UCSD-AML1 (cell line): ENCODE data around the gene CNBD2.
"Not testable (repeated sequence)": the region's sequence is repeated elsewhere in the genome, so short reads cannot be mapped to it uniquely, and the experiment has no call there.

Source experiments
- DNase-seq: peaks from one replicate; lab custom pipeline; 2025; ENCODE audit not compliant: unreplicated experiment; lab: John Stamatoyannopoulos, UW

The CNBD2 gene

GRCh38 chr20:35967979-35968640 is at the start of gene CNBD2:
Gene CNBD2 (plus strand): TSS chr20:35968590. CDS start chr20:35968763, 173 bp downstream.
- DNase-seq: no peak

GRCh38 chr20:35920523-35920922 is 47.9 kb upstream of the CNBD2 start:
- no peak for DNase-seq

GRCh38 chr20:35929301-35929700 is 39.1 kb upstream of the CNBD2 start:
- DNase-seq: no peak

- no peak for DNase-seq
Measured at GRCh38 chr20:35934050-35934449, 34.3 kb upstream of the CNBD2 start.

- DNase-seq: no peak
Measured at GRCh38 chr20:35939264-35939663, 29.1 kb upstream of the CNBD2 start.

GRCh38 chr20:35941620-35942019 is 26.8 kb upstream of the CNBD2 start:
- no peak for DNase-seq

- DNase-seq: no peak
Measured at GRCh38 chr20:35942243-35942642, 26.1 kb upstream of the CNBD2 start.

GRCh38 chr20:35947489-35947888 is 20.9 kb upstream of the CNBD2 start:
- DNase-seq: peak; percentile 25

GRCh38 chr20:35947907-35948306 is 20.5 kb upstream of the CNBD2 start:
- no peak for DNase-seq

GRCh38 chr20:35950093-35950492 is 18.3 kb upstream of the CNBD2 start:
- no peak for DNase-seq

GRCh38 chr20:35952080-35952479 is 16.3 kb upstream of the CNBD2 start:
- DNase-seq: not testable (repeated sequence)

GRCh38 chr20:35952480-35953386 is 15.7 kb upstream of the CNBD2 start:
- no peak for DNase-seq

- DNase-seq: peak; percentile 73
Measured at GRCh38 chr20:35953387-35954199, 14.8 kb upstream of the CNBD2 start.

- peak; percentile 97 for DNase-seq
Measured at GRCh38 chr20:35954200-35954906, 14.0 kb upstream of the CNBD2 start, which contains the start of gene SCAND1. Gene SCAND1 (minus strand): TSS chr20:35954502. CDS start chr20:35954284, 218 bp downstream.

- no peak for DNase-seq
Measured at GRCh38 chr20:35954907-35955251, 13.5 kb upstream of the CNBD2 start.

- DNase-seq: no peak
Measured at GRCh38 chr20:35956616-35957015, 11.8 kb upstream of the CNBD2 start.

- DNase-seq: not testable (repeated sequence)
Measured at GRCh38 chr20:35959291-35959690, 9.1 kb upstream of the CNBD2 start.

- DNase-seq: no peak
Measured at GRCh38 chr20:35963878-35964277, 4.5 kb upstream of the CNBD2 start.

- no peak for DNase-seq
Measured at GRCh38 chr20:35968930-35969329, 540 bp downstream of the CNBD2 start.

GRCh38 chr20:35971981-35972380 is 3.6 kb downstream of the CNBD2 start:
- no peak for DNase-seq

- no peak for DNase-seq
Measured at GRCh38 chr20:35972462-35972861, 4.1 kb downstream of the CNBD2 start.
